ENCODE data around the gene TSSK2. TPM values are rescaled to one million over a fixed set of nuclear protein-coding genes. Genes with fewer than 3 reads are reported as not detected.
A peak's percentile ranks its signal among the peaks of the same experiment; 100 is the strongest.
"Not testable (repeated sequence)": the region's sequence is repeated elsewhere in the genome, so short reads cannot be mapped to it uniquely, and the experiment has no call there.

Gene TSSK2
- total RNA-seq (under 1 TPM in 1 of 9 donors, not detected in 8; 0.12 TPM), polyA plus RNA-seq (under 1 TPM; 0.04 to 0.19 TPM)
- long read RNA-seq, donor 1 = 0 reads
- long read RNA-seq, donor 2 = 0 reads
- long read RNA-seq, donor 3 = 0 reads

GRCh38 chr22:19130959-19131684, at the start of gene TSSK2:
Gene TSSK2 (plus strand): TSS chr22:19131308. CDS start chr22:19131400, 92 bp downstream.
- DNase-seq (peak in 1 of 5 donors; percentile 55), ATAC-seq (no peak)
- no peaks in the 10 kb centered on the region for H3K4me1 ChIP-seq
- WGBS, 4 donors = 87 to 91% (median 89%) methylated on average over 23 to 27 of the region's 27 CpGs
- no peak within 1 kb of the TSS for H3K27ac ChIP-seq
- H3K4me3 ChIP-seq = no peak within 1 kb of the TSS
- peaks cover 0 to 42% (median 32%) of the 10 kb centered on the region in 9 donors for H3K36me3 ChIP-seq
- intact Hi-C loops (cut with DNase I) = no loop called here
- TF ChIP-seq, protein P1, sequence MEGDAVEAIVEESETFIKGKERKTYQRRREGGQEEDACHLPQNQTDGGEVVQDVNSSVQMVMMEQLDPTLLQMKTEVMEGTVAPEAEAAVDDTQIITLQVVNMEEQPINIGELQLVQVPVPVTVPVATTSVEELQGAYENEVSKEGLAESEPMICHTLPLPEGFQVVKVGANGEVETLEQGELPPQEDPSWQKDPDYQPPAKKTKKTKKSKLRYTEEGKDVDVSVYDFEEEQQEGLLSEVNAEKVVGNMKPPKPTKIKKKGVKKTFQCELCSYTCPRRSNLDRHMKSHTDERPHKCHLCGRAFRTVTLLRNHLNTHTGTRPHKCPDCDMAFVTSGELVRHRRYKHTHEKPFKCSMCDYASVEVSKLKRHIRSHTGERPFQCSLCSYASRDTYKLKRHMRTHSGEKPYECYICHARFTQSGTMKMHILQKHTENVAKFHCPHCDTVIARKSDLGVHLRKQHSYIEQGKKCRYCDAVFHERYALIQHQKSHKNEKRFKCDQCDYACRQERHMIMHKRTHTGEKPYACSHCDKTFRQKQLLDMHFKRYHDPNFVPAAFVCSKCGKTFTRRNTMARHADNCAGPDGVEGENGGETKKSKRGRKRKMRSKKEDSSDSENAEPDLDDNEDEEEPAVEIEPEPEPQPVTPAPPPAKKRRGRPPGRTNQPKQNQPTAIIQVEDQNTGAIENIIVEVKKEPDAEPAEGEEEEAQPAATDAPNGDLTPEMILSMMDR (IDR thresholded peaks at IDR 0.05) = no peak
- TF ChIP-seq POLR2A (IDR thresholded peaks at IDR 0.05) = no peak
- H3K9me3 ChIP-seq = no peaks in the 10 kb centered on the region
- no peaks in the 10 kb centered on the region for H3K27me3 ChIP-seq

DNA sequence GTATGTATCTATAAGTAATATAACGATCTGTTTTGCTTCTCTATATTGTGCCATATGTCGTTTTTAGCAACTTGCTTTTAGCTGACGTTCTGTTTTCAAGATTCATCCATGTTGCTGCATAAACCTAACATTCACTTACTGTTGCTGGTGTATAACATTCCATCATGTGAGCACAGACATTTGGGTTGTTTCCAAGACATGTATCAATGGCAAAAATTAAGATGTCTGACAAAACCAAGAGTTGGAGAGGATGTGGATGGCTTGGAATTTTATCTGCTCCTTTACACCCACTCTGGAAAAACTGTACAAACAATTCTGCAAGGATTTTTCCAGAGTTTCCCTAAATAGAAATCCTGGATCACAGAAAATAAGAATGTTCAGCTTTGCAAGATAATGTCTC, 49.8 kb upstream of the TSSK2 start:
- H3K9me3 ChIP-seq = no peaks in the 10 kb centered on the region
- intact Hi-C loops (cut with DNase I) = no loop called here
- no peaks in the 10 kb centered on the region for H3K27me3 ChIP-seq
- H3K4me3 ChIP-seq = no peak overlapping the region
- no peak for DNase-seq
- H3K36me3 ChIP-seq = peaks cover 0 to 37% (median 12%) of the 10 kb centered on the region in 9 donors
- ATAC-seq = no peak
- H3K27ac ChIP-seq = no peak overlapping the region
- WGBS, 4 donors = 68 to 74% (median 71%) methylated on average over 3 of the region's 3 CpGs
- H3K4me1 ChIP-seq = peaks cover 0 to 15% (median 11%) of the 10 kb centered on the region in 12 donors
- TF ChIP-seq POLR2A (IDR thresholded peaks at IDR 0.05) = no peak
- TF ChIP-seq, protein P1 (IDR thresholded peaks at IDR 0.05) = no peak

DNA sequence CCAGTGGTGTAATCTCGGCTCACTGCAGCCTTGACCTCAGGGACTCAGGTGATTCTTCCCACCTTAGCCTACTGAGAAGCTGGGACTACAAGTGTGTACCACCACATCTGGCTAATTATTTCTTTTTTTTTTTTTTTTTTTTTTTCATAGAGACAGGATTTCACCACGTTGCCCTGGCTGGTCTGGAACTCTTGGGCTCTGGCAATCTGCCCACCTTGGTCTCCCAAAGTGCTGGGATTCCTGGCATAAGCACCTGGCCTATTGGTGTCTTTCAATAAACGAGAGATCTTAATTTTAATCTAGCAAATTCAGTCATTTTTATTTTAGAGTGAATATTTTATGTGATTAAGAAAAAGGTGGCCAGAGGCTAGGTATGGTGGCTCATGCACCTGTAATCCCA, 49.0 kb upstream of the TSSK2 start:
- TF ChIP-seq POLR2A (IDR thresholded peaks at IDR 0.05) = no peak
- TF ChIP-seq, protein P1 (IDR thresholded peaks at IDR 0.05) = no peak
- no peak for DNase-seq
- no peak for ATAC-seq
- Histone ChIP-seq H3K4me1 (peaks cover 0 to 22% (median 11%) of the 10 kb centered on the region in 12 donors), H3K27ac (no peak overlapping the region), H3K27me3 (no peaks in the 10 kb centered on the region), H3K36me3 (peaks cover 0 to 42% (median 12%) of the 10 kb centered on the region in 9 donors), H3K4me3 (no peak overlapping the region), H3K9me3 (no peaks in the 10 kb centered on the region)
- 61 to 71% (median 67%) methylated on average over 3 of the region's 3 CpGs for WGBS, 4 donors
- intact Hi-C loops (cut with DNase I) = no loop called here

GRCh38 chr22:19082793-19083192, 48.3 kb upstream of the TSSK2 start:
- intact Hi-C loops (cut with DNase I) = no loop called here

GRCh38 chr22:19084126-19084525, 47.0 kb upstream of the TSSK2 start:
- ATAC-seq; H3K27ac ChIP-seq; H3K27me3 ChIP-seq; H3K4me3 ChIP-seq; intact Hi-C loops (cut with DNase I); H3K9me3 ChIP-seq: not testable (repeated sequence)
- 88 to 98% (median 96%) methylated on average over 12 to 30 of the region's 30 CpGs for WGBS, 4 donors
- Histone ChIP-seq H3K4me1 (peaks cover 0 to 24% (median 11%) of the 10 kb centered on the region in 12 donors), H3K36me3 (peaks cover 0 to 41% (median 21%) of the 10 kb centered on the region in 9 donors)
- peak in 1 of 5 donors; percentile 44 for DNase-seq

More at GRCh38 chr22:19082793-19083192, 48.3 kb upstream of the TSSK2 start:
- ATAC-seq = no peak
- TF ChIP-seq POLR2A (IDR thresholded peaks at IDR 0.05) = no peak
- 83 to 93% (median 89%) methylated on average over 13 of the region's 13 CpGs for WGBS, 4 donors
- peaks cover 0 to 41% (median 12%) of the 10 kb centered on the region in 9 donors for H3K36me3 ChIP-seq
- H3K4me3 ChIP-seq = no peak overlapping the region
- no peaks in the 10 kb centered on the region for H3K9me3 ChIP-seq
- peaks cover 0 to 24% (median 11%) of the 10 kb centered on the region in 12 donors for H3K4me1 ChIP-seq
- H3K27me3 ChIP-seq = no peaks in the 10 kb centered on the region
- DNase-seq = peak in 1 of 5 donors; percentile 28
- no peak overlapping the region for H3K27ac ChIP-seq

DNA sequence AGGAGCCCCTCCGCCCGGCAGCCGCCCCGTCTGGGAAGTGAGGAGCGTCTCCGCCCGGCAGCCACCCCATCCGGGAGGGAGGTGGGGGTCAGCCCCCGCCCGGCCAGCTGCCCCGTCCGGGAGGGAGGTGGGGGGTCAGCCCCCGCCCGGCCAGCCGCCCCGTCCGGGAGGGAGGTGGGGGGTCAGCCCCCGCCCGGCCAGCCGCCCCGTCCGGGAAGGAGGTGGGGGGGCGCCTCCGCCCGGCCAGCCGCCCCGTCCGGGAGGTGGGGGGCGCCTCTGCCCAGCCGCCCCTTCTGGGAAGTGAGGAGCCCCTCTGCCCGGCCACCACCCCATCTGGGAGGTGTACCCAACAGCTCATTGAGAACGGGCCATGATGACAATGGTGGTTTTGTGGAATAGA, 46.5 kb upstream of the TSSK2 start:
- H3K9me3 ChIP-seq; ATAC-seq; intact Hi-C loops (cut with DNase I); H3K27me3 ChIP-seq; DNase-seq; H3K4me3 ChIP-seq: not testable (repeated sequence)
- H3K27ac ChIP-seq = peak overlapping the region in 1 of 12 donors; percentile 84
- H3K36me3 ChIP-seq = peaks cover 0 to 43% (median 22%) of the 10 kb centered on the region in 9 donors
- H3K4me1 ChIP-seq = peaks cover 0 to 24% (median 11%) of the 10 kb centered on the region in 12 donors
- 92 to 97% (median 95%) methylated on average over 7 to 24 of the region's 32 CpGs for WGBS, 4 donors

Data from heart left ventricle (tissue), 16 donors.